ENCODE results near the gene SUPT3H.

The SUPT3H gene

GRCh38 chr6:44806656-44807055 lies 571.1 kb downstream of the SUPT3H start:
- no peak for TF ChIP-seq CTCF (IDR thresholded peaks at IDR 0.05; ENCODE audit: low read depth, low read length)
- peak; percentile 50 for DNase-seq
- Histone ChIP-seq H3K9me3 (ENCODE audit: severe bottlenecking) (no peaks in the 10 kb centered on the region), H3K36me3 (no peaks in the 10 kb centered on the region), H3K4me3 (ENCODE audit: low read depth, low read length) (no peak overlapping the region), H3K27ac (no peak overlapping the region), H3K27me3 (ENCODE audit: insufficient read depth, low read depth, severe bottlenecking) (no peaks in the 10 kb centered on the region)

- Histone ChIP-seq H3K4me3 (ENCODE audit: low read depth, low read length) (no peak overlapping the region), H3K9me3 (ENCODE audit: severe bottlenecking) (no peaks in the 10 kb centered on the region), H3K27me3 (ENCODE audit: insufficient read depth, low read depth, severe bottlenecking) (no peaks in the 10 kb centered on the region), H3K27ac (no peak overlapping the region), H3K36me3 (no peaks in the 10 kb centered on the region)
- no peak for TF ChIP-seq CTCF (IDR thresholded peaks at IDR 0.05; ENCODE audit: low read depth, low read length)
- DNase-seq, result peak; percentile 9
These were observed 572.4 kb downstream of the SUPT3H start for GRCh38 chr6:44805238-44805846.

- no peak for TF ChIP-seq CTCF (IDR thresholded peaks at IDR 0.05; ENCODE audit: low read depth, low read length)
- H3K36me3 ChIP-seq, result no peaks in the 10 kb centered on the region
- no peak for DNase-seq
- no peaks in the 10 kb centered on the region for H3K9me3 ChIP-seq (ENCODE audit: severe bottlenecking)
- no peak overlapping the region for H3K4me3 ChIP-seq (ENCODE audit: low read depth, low read length)
- H3K27ac ChIP-seq, result no peak overlapping the region
- no peaks in the 10 kb centered on the region for H3K27me3 ChIP-seq (ENCODE audit: insufficient read depth, low read depth, severe bottlenecking)
These were observed 573.1 kb downstream of the SUPT3H start for GRCh38 chr6:44804546-44805159.

- no peak for TF ChIP-seq CTCF (IDR thresholded peaks at IDR 0.05; ENCODE audit: low read depth, low read length)
These were observed 573.7 kb downstream of the SUPT3H start for GRCh38 chr6:44804016-44804415.

GRCh38 chr6:44800784-44801592 lies 576.7 kb downstream of the SUPT3H start:
- peak overlapping the region; percentile 93 for H3K27ac ChIP-seq
- peaks cover 2% of the 10 kb centered on the region for H3K9me3 ChIP-seq (ENCODE audit: severe bottlenecking)
- H3K27me3 ChIP-seq (ENCODE audit: insufficient read depth, low read depth, severe bottlenecking), result no peaks in the 10 kb centered on the region
- no peaks in the 10 kb centered on the region for H3K36me3 ChIP-seq
- TF ChIP-seq CTCF (IDR thresholded peaks at IDR 0.05; ENCODE audit: low read depth, low read length), result no peak
- peak overlapping the region; percentile 27 for H3K4me3 ChIP-seq (ENCODE audit: low read depth, low read length)
- DNase-seq, result peak; percentile 83

More at GRCh38 chr6:44804016-44804415, 573.7 kb downstream of the SUPT3H start:
- Histone ChIP-seq H3K36me3 (no peaks in the 10 kb centered on the region), H3K9me3 (ENCODE audit: severe bottlenecking) (no peaks in the 10 kb centered on the region), H3K27ac (no peak overlapping the region), H3K27me3 (ENCODE audit: insufficient read depth, low read depth, severe bottlenecking) (no peaks in the 10 kb centered on the region), H3K4me3 (ENCODE audit: low read depth, low read length) (no peak overlapping the region)
- no peak for DNase-seq

All from WERI-Rb-1 (cell line).